ENCODE results near the gene SDC4.
"Not testable (repeated sequence)": the region's sequence is repeated elsewhere in the genome, so short reads cannot be mapped to it uniquely, and the experiment has no call there.

Gene SDC4

DNA sequence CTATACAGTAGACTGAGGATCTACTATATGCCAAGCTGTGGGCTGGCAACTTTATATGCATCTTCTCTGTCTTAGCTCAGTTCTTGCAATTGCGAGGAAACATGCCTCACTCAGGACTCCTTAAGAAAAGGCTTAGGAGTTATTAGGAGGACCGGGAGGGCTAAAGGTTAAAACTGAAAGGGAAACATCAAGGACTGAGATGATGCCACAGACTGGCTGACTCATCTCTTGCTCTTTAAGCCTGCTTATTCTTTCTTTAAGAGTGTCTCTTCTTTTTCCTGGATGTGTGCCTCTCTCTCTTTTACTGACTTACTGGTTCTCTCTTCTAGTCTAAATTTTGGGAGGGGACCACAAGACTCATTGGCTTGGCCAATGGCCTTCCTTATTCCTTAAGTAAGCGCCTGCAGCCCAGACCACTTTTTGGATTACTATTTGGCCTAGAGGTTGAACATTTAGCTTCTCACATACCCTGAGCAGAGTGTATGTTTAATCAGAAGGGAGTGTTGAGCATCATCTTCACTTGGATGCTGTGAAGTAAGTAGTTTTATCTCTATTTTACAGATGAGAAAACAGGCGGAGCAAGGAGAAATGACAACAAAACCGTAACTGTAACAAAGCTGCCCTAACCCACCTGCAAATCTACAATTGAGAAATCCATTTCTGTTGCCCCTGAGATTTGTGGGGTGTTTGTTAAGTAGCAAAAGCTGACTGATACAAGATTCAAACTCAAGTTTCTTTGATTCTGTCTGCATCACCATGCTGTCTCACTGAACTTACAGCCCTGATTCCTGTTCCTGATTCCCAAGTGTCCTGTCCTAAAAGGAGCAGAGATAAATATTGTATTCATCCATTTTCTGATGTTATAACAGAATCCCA is 7.2 kb upstream of the SDC4 start:
- no peak overlapping the region for H3K4me3 ChIP-seq (ENCODE audit: low read depth, low read length)
- TF ChIP-seq, protein P1, sequence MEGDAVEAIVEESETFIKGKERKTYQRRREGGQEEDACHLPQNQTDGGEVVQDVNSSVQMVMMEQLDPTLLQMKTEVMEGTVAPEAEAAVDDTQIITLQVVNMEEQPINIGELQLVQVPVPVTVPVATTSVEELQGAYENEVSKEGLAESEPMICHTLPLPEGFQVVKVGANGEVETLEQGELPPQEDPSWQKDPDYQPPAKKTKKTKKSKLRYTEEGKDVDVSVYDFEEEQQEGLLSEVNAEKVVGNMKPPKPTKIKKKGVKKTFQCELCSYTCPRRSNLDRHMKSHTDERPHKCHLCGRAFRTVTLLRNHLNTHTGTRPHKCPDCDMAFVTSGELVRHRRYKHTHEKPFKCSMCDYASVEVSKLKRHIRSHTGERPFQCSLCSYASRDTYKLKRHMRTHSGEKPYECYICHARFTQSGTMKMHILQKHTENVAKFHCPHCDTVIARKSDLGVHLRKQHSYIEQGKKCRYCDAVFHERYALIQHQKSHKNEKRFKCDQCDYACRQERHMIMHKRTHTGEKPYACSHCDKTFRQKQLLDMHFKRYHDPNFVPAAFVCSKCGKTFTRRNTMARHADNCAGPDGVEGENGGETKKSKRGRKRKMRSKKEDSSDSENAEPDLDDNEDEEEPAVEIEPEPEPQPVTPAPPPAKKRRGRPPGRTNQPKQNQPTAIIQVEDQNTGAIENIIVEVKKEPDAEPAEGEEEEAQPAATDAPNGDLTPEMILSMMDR (IDR thresholded peaks at IDR 0.05; ENCODE audit: borderline replicate concordance, insufficient read depth, low read depth, low read length): no peak

GRCh38 chr20:45354423-45355208 is 6.4 kb upstream of the SDC4 start:
- TF ChIP-seq, protein P1 (IDR thresholded peaks at IDR 0.05; ENCODE audit: borderline replicate concordance, insufficient read depth, low read depth, low read length): no peak
- no peak overlapping the region for H3K4me3 ChIP-seq (ENCODE audit: low read depth, low read length)

GRCh38 chr20:45353746-45354145 is 5.5 kb upstream of the SDC4 start:
- no peak overlapping the region for H3K4me3 ChIP-seq (ENCODE audit: low read depth, low read length)
- TF ChIP-seq, protein P1 (IDR thresholded peaks at IDR 0.05; ENCODE audit: borderline replicate concordance, insufficient read depth, low read depth, low read length): no peak

GRCh38 chr20:45352729-45353128 is 4.5 kb upstream of the SDC4 start:
- TF ChIP-seq, protein P1 (IDR thresholded peaks at IDR 0.05; ENCODE audit: borderline replicate concordance, insufficient read depth, low read depth, low read length): no peak
- no peak overlapping the region for H3K4me3 ChIP-seq (ENCODE audit: low read depth, low read length)

GRCh38 chr20:45350795-45351194 is 2.6 kb upstream of the SDC4 start:
- not testable (repeated sequence) for H3K4me3 ChIP-seq (ENCODE audit: low read depth, low read length)

DNA sequence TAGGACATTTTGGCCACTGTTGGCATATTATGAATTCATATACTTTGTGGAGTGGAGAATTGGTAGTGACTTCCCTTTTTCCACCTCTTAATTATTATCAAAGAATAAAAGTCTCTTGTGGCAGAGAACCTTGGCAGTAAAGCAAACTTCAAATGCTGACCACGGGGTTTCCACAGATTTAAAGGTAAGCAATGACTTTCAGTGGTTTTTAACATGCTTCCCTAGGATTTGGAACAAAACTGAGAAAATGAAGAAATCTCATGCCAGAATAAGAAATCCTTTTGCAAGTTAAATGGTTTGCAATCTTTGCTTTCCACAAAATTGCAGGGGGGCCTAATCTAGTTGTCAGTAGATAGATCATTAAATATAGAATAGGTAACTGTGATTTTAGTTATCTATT is 2.0 kb upstream of the SDC4 start:
- H3K4me3 ChIP-seq (ENCODE audit: low read depth, low read length): no peak overlapping the region
- TF ChIP-seq, protein P1 (IDR thresholded peaks at IDR 0.05; ENCODE audit: borderline replicate concordance, insufficient read depth, low read depth, low read length): no peak

DNA sequence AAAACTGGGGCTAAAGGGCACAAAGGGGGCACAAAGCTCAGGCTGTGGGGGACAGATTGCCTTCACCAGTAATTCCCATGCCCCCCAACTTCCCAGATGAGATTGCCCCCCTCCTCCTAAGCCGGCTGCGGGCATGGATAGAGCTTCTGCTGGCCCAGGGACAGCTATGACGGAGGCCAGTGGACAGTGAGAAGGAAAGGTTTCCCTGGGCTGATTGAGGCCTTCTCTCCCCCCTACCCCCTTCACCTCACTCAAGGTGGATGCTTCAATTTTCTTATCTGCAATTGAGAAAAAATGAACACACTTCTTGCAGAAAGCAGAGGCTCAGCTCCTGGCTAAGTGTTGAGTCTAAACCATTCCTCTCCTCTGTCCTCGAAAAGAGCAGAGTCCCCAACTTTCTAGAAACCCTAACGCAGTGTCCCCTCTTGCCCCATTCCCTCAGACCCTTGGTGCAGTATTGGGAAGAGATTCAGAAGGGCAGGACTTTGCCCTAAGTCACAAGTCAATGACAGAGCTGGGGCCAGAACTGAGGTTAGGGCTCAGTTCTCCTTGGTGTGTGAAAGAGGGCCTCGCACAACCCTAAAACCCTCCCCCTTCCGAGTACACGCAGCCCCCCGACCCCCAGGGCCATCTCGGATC is 808 bp downstream of the SDC4 start:
- TF ChIP-seq, protein P1 (IDR thresholded peaks at IDR 0.05; ENCODE audit: borderline replicate concordance, insufficient read depth, low read depth, low read length): no peak
- no peak overlapping the region for H3K4me3 ChIP-seq (ENCODE audit: low read depth, low read length)

Measured in GM12875 (cell line).